KOPT-K1 (cell line): Measurements from ENCODE around the gene AXIN1.
"Not testable (repeated sequence)": the region's sequence is repeated elsewhere in the genome, so short reads cannot be mapped to it uniquely, and the experiment has no call there.

Experiments
- H3K27ac ChIP-seq: fragments of 200-600 bp; sonication (generic); 2 replicates; pipeline ENCODE4 v1.5.1; 2016; ENCODE audit warnings: antibody characterized with exemption, mild to moderate bottlenecking, low read depth, low read length; ENCODE audit not compliant: poor library complexity, severe bottlenecking
- H3K36me3 ChIP-seq: fragments of 200-600 bp; sonication (generic); 2 replicates; pipeline ENCODE4 v1.5.1; 2017; ENCODE audit warnings: antibody characterized with exemption, mild to moderate bottlenecking, low read length, moderate library complexity; ENCODE audit not compliant: insufficient read depth
- H3K9me3 ChIP-seq: fragments of 200-600 bp; sonication (generic); 2 replicates; pipeline ENCODE4 v1.5.1; 2017; ENCODE audit warnings: antibody characterized with exemption, low read length, mild to moderate bottlenecking; ENCODE audit not compliant: insufficient read depth, poor library complexity, severe bottlenecking

The AXIN1 gene

DNA sequence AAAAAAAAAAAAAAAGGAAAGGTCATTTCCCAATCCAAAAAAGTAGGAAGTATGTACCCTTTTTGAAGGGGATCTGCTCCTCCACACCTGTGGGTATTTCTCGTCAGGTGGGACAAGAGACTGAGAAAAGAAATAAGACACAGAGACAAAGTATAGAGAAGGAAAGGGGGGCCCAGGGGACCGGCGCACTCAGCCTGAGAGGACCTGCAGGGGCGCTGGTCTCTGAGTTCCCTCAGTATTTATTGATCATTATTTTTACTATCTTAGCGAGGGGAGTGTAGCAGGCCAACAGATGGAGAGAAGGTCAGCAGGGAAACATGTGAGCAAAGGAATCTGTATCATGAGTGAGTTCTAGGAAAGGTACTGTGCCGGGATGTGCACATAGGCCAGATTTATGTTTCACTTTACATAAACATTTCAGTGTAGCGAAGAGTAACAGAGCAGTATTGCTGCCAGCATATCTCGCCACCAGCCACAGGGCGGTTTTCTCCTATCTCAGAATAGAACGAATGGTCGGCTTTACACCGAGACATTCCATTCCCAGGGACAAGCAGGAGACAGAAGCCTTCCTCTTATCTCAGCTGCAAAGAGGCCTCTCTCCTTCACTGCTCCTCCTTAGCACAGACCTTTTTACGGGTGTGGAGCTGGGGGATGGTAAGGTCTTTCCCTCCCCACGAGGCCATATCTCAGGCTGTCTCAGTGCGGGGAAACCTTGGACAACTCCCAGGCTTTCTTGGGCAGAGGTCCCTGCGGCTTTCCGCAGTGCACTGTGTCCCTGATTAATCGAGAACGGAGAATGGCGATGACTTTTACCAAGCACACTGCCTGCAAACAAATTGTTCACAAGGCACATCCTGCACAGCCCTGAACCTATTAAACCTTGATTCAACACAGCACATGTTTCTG lies 35.5 kb upstream of the AXIN1 start:
- H3K9me3 ChIP-seq, H3K36me3 ChIP-seq, H3K27ac ChIP-seq: not testable (repeated sequence)

GRCh38 chr16:386641-387156 lies 34.2 kb upstream of the AXIN1 start:
- Histone ChIP-seq H3K9me3 (no peaks in the 10 kb centered on the region), H3K36me3 (no peaks in the 10 kb centered on the region), H3K27ac (no peak overlapping the region)

DNA sequence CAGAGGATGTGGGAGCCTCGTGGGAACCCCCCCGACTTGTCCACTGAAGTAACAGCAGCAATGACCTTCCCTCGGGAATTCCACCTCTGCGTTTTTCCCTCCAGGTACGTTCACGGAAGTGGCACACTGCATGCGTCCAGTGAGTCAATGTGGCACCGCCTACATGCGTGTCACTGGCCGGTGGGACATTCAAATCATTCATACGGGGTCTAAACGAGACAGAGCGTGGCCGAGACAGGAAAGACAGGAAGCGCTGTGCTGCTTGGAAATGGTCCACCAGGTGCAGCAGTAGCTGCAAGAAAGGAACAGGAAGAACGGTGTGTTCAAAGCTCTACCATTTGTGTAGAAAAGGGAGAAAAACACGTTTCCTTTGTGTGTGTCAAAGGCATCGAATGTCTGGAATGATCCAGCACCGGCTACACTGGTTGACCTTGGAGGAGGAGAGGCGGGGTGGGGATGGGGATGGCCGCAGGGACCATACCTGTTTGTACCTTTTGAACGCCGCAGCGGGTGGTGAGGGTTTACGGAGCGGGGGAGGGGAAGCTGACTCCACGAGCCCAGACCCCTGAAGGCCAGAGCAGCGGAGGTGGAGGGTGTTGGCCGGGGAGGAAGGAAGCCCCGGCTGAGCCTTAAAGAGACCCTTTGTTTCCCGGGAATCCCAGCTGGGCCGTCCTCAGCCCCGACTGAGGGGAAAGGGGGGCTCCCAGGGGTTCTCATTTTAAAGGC lies 31.0 kb upstream of the AXIN1 start:
- H3K27ac ChIP-seq = no peak overlapping the region
- H3K9me3 ChIP-seq = no peaks in the 10 kb centered on the region
- H3K36me3 ChIP-seq = no peaks in the 10 kb centered on the region

DNA sequence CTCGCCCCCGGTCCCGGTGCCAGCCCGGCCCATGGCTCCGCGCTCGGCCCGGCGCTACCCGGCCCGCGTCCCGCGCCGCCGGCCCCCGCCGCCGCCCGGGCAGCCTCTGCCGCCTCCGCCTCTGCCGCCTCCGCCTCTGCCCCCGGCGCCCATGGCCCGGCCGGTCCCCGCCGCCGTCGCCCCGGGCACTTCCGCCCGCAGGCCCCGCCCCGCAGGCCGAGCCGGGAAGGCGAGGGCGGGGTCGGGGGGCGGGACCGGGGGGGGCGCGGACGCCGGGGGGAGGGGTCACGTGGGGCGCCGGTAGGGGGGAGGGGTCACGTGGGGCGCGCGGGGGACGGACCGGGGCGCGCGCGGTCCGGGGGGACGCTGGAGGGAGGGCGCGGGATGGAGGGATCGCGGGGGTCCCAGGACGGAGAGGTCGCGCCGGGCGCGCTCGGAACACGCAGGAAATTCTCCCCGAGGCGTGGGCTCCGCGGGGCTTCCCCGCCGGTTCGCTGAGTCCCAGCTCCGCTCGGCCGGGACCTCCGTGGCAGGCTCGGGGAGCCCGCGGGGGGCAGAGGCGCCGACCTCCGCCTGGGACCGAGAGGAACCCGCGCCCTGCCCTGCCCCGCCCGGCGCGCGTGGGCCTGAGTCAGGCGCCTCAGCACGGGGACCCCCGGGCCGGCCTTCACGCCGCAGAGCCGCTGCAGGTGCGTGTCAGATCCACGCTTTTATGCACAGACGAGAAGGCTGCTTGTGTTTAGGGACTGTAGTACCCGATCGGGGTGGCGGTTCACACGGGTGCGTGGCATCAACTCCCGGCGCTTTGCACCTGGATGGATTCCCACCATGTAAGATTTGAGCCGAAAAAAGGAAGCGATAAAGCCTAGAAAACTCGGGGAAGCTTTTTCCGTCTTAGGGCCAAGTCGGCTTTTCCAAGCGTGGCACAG lies 29.5 kb upstream of the AXIN1 start, which contains the start of gene PGAP6:
PGAP6 (minus strand) TSS at position 190 of the 929 bp plus-strand sequence; CDS start at position 33, 157 bp downstream.
- no peaks in the 10 kb centered on the region for H3K9me3 ChIP-seq
- peak within 1 kb of the TSS; percentile 57 for H3K27ac ChIP-seq
- peaks cover 4% of the 10 kb centered on the region; the same call in 1 of the 2 replicates for H3K36me3 ChIP-seq

GRCh38 chr16:381012-381788 lies 28.7 kb upstream of the AXIN1 start:
- Histone ChIP-seq H3K36me3 (peaks cover 12% of the 10 kb centered on the region; the same call in 1 of the 2 replicates), H3K27ac (peak overlapping the region; percentile 57), H3K9me3 (no peaks in the 10 kb centered on the region)

GRCh38 chr16:380762-381011 lies 28.2 kb upstream of the AXIN1 start:
- H3K9me3 ChIP-seq = no peaks in the 10 kb centered on the region
- H3K36me3 ChIP-seq = peaks cover 17% of the 10 kb centered on the region; the same call in 1 of the 2 replicates
- peak overlapping the region; percentile 57 for H3K27ac ChIP-seq

- Histone ChIP-seq H3K36me3 (peaks cover 19% of the 10 kb centered on the region; the same call in 1 of the 2 replicates), H3K27ac (no peak overlapping the region), H3K9me3 (no peaks in the 10 kb centered on the region)
Observed at GRCh38 chr16:379961-380761, 27.6 kb upstream of the AXIN1 start.

- Histone ChIP-seq H3K9me3 (no peaks in the 10 kb centered on the region), H3K36me3 (peaks cover 26% of the 10 kb centered on the region; the same call in 1 of the 2 replicates), H3K27ac (no peak overlapping the region)
Observed at GRCh38 chr16:379183-379960, 26.8 kb upstream of the AXIN1 start.

DNA sequence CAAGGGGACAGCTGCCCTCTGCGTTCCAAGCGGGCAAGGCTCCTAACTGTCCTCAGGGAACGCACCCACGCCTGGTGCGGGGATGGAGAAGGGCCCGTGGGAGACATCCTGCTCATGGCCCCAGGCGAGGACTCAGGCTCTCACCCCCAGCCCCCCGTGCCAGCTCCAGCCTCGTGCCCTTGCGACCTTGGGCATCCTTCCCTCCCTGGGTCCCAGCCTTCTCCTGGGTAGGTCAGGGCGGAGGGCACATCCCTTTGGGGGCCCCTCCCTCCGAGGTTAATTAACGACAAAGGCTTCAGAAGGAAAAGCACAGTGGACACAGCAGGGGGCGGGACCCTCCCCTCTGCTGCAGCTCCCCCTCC lies 26.3 kb upstream of the AXIN1 start:
- no peak overlapping the region for H3K27ac ChIP-seq

GRCh38 chr16:378113-378820 lies 25.7 kb upstream of the AXIN1 start:
- H3K36me3 ChIP-seq = peaks cover 37% of the 10 kb centered on the region; the same call in 1 of the 2 replicates
- not testable (repeated sequence) for H3K27ac ChIP-seq, H3K9me3 ChIP-seq

More for the DNA sequence above, 26.3 kb upstream of the AXIN1 start:
- peaks cover 31% of the 10 kb centered on the region; the same call in 1 of the 2 replicates for H3K36me3 ChIP-seq
- no peaks in the 10 kb centered on the region for H3K9me3 ChIP-seq

GRCh38 chr16:377419-377951 lies 25.0 kb upstream of the AXIN1 start:
- Histone ChIP-seq H3K9me3 (no peaks in the 10 kb centered on the region), H3K27ac (no peak overlapping the region), H3K36me3 (peaks cover 45% of the 10 kb centered on the region; the same call in 1 of the 2 replicates)

GRCh38 chr16:376817-377418 lies 24.4 kb upstream of the AXIN1 start:
- no peak overlapping the region for H3K27ac ChIP-seq
- peaks cover 50% of the 10 kb centered on the region; the same call in 1 of the 2 replicates for H3K36me3 ChIP-seq

More at GRCh38 chr16:376817-377418, 24.4 kb upstream of the AXIN1 start:
- H3K9me3 ChIP-seq = no peaks in the 10 kb centered on the region
